Adipose tissue (tissue), 3 donors: ENCODE measurements around the gene IL10. TPM values are rescaled to one million over a fixed set of nuclear protein-coding genes. Genes with fewer than 3 reads are reported as not detected.

Experiments used
- H3K27ac ChIP-seq: one replicate; pipeline ENCODE4 v1.5.1; 2013; ENCODE audit warnings: low read depth, low read length
- WGBS, 3 donors: extraction: QIAGEN DNeasy Blood & Tissue Kit; methylation state at CpG; one replicate each; pipeline ENCODE4 v1.1.7; 2013; 5-methylcytosine and 5-hydroxymethylcytosine counted together
- polyA plus RNA-seq, 3 donors: library from polyadenylated mRNA; stranded (reverse); fragments of 200-250 nt; gene quantifications; one replicate each; pipeline ENCODE4 v1.2.3, GENCODE V29; 2013
- donor health status: healthy with polysubstance abuse.
- donor health status: Bipolar disorder and iron deficiency.
- donor health status: healthy.

IL10 gene
- polyA plus RNA-seq, 3 donors = 0.77 to 15.1 (median 7.0) TPM

DNA sequence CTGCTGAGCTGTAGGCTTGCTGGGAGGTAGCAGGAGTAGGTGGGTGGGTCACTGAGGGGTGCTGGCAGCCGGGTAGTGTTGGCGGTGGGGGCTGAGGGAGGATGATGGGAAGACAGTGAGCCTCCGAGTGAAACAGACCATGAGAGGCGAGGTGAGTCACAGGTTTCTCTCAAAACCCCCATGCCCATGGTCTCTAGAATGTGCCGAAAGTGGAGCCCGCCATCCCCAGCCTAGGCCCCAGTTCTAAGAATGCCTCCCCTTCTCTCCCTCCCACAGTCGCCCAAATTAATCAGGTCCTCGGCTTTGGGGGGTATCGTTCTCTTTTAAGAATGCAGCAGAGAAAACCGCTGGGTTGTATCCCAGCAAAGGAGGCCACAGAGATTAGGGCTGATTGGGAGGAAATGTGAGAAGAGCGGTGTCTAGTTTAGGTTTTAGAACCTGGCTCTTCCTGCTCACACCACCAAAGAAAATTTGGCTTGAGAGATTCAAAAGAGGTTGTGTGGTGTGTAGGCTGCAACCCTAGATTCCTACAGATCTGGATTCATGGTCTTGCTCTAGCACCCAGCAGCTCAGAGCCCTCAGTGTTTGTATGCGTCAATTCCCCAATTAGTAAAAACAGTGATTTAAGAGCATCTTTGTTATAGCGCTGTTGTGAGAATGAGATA, 29.4 kb downstream of the IL10 start:
- 72 to 76% (median 74%) methylated on average over 13 of the region's 13 CpGs for whole genome bisulfite sequencing, 3 donors
- H3K27ac ChIP-seq = no peak overlapping the region

GRCh38 chr1:206741142-206741701, 31.1 kb downstream of the IL10 start:
- H3K27ac ChIP-seq = no peak overlapping the region
- 91 to 95% (median 91%) methylated on average over 6 of the region's 6 CpGs for WGBS, 3 donors

DNA sequence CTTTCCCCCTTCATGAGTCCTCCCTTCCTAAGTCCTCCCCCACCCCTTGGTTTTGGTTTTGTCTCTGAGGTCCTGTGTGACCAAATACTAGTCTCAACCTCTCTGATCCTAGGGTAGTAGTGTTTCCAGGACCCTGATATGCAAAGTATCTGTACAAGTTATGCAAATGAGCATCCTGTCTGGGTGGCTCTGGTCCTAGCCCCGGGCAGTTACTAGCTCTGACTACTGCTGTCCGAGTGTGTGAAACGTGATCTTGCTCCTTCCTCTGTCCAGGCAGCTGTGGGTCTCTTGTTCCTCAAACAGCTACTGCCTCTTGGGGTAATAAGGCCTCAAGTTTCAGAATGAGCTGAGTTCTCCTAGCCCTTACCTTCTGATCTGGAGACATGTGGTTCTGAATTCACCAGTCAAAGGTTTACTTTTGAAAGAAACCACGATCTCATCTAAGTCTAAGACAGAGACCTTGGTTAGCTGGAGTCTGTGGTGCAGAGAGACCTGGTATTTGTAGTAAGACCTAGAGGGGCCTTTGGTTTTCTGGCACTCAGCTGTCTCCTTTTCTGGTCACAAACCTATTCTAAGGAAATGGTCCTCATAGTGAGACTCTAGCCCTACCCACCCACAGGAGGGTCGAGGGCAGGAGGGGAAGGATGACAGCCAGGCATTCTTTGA, 32.8 kb downstream of the IL10 start:
- 28 to 52% (median 33%) methylated on average over 5 of the region's 5 CpGs for WGBS, 3 donors
- no peak overlapping the region for H3K27ac ChIP-seq

- 52 to 66% (median 56%) methylated on average over 3 of the region's 3 CpGs for WGBS, 3 donors
- H3K27ac ChIP-seq = no peak overlapping the region
Measured at GRCh38 chr1:206738370-206739366, 33.6 kb downstream of the IL10 start.

GRCh38 chr1:206737729-206738201, 34.5 kb downstream of the IL10 start:
- no peak overlapping the region for H3K27ac ChIP-seq
- 37 to 48% (median 42%) methylated on average over 3 of the region's 3 CpGs for WGBS, 3 donors

DNA sequence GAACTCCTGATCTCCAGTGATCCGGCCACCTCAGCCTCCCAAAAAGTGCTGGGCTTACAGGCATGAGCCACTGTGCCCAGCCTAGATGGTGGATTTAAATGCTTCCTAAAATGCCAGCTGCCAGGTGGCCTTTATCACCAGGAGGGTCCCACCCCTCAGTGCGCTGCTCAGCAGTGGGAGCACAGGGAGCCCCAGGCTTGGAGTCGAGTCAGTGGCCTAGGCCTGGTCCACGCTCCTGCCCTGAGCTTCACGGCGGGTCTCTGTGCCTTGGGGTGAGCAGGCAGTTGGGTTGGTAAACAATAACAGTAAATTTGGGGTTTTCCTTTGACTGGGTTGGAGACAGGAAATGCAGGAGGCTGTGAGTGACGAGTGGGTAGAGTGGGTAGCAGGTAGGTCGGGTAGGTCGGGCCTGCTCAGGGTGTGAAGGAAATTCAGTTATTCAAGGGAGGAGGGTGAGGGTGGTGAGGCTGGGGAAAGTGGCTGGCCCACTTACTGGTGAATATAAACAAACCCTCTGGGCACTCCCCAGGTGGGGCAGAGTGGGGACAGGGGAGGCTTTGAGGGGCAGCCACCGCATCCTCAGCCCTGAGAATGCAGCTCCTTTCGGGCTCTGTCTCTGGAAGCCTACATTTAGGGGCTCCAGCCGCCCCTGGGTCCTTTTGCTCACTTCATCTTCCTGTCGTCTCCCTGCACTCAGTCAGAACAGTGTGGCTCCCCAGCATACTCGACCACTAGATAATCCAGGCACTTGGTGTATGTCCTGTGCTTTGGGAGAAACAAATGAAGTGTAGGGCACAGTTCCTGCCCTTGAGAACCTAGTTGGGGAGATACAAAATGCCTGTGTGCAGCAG, 35.2 kb downstream of the IL10 start:
- H3K27ac ChIP-seq = no peak overlapping the region
- 79 to 90% (median 80%) methylated on average over 14 of the region's 14 CpGs for WGBS, 3 donors

- no peak overlapping the region for H3K27ac ChIP-seq
- 57 to 83% (median 72%) methylated on average over 5 of the region's 5 CpGs for WGBS, 3 donors
Measured at GRCh38 chr1:206735553-206736031, 36.7 kb downstream of the IL10 start.

- WGBS, 3 donors = 67 to 80% (median 76%) methylated on average over 9 of the region's 9 CpGs
- no peak overlapping the region for H3K27ac ChIP-seq
Measured at GRCh38 chr1:206734499-206735142, 37.7 kb downstream of the IL10 start.

- 80 to 87% (median 83%) methylated on average over 10 to 11 of the region's 11 CpGs for WGBS, 3 donors
- no peak overlapping the region for H3K27ac ChIP-seq
Measured at GRCh38 chr1:206732992-206733391, 39.3 kb downstream of the IL10 start.

GRCh38 chr1:206732508-206732907, 39.8 kb downstream of the IL10 start:
- WGBS, 3 donors = 90% methylated on average over 11 of the region's 11 CpGs
- no peak overlapping the region for H3K27ac ChIP-seq

- 82 to 96% (median 87%) methylated on average over 3 of the region's 3 CpGs for whole genome bisulfite sequencing, 3 donors
- H3K27ac ChIP-seq = no peak overlapping the region
Measured at GRCh38 chr1:206729507-206729906, 42.8 kb downstream of the IL10 start.

DNA sequence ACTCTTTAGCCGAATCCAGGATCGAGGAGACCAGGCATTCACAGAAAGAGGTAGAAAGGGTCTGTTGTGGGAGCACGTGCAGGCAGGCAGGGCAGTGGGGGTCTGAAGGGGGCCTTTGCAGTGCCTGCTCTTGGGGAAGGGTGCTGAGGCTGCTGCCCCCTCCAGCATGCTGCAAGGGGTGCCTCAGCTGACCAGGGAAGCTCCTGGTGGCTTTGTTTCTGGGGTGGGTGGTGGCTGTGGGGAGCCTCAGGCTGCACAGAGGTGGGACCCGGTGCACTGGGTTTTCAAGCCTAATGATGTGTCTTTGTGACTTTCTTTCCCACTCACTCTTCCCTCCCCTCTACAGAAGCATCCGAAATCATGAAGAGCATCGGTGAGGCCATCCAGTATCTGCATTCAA, 43.2 kb downstream of the IL10 start:
- no peak overlapping the region for H3K27ac ChIP-seq
- 90 to 96% (median 93%) methylated on average over 6 of the region's 6 CpGs for WGBS, 3 donors

GRCh38 chr1:206728697-206728987, 43.7 kb downstream of the IL10 start:
- WGBS, 3 donors = 48 to 71% (median 48%) methylated on average over 9 of the region's 9 CpGs
- H3K27ac ChIP-seq = no peak overlapping the region

DNA sequence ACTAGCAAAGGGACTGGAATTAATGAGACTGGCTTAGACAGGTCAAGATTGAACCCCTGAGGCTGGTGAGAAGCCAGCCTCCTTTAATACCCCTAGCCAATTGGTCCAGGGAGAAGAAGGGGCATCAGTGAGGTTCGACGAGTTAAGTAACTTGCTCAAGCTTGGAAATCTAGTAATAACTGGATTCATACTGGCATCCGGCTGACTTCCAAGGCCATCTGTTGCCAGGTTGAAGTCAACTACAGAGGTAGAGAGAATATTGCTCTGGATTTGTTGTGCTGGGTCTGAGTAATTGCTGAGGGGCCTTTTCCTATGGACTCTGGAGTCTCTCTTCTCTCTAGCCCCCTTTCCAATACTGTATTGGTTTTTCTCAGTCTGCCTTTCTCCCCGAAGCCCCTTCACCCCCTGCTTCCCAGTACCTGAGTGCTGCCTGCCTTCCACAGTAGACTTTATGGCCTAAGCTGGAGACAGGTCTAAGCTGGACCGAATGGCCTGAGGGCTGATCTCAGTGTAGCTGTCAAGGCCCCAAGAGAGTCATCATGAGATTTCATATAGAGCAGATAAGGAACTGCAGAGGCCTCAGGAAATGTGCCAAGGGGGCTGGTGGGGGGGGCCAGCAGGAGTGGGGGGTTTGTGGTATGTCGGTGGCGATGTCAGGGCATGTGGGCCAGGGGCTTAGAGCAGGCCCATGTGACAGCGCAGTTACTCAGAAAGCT, 44.2 kb downstream of the IL10 start:
- 61 to 81% (median 63%) methylated on average over 8 of the region's 8 CpGs for WGBS, 3 donors
- no peak overlapping the region for H3K27ac ChIP-seq

DNA sequence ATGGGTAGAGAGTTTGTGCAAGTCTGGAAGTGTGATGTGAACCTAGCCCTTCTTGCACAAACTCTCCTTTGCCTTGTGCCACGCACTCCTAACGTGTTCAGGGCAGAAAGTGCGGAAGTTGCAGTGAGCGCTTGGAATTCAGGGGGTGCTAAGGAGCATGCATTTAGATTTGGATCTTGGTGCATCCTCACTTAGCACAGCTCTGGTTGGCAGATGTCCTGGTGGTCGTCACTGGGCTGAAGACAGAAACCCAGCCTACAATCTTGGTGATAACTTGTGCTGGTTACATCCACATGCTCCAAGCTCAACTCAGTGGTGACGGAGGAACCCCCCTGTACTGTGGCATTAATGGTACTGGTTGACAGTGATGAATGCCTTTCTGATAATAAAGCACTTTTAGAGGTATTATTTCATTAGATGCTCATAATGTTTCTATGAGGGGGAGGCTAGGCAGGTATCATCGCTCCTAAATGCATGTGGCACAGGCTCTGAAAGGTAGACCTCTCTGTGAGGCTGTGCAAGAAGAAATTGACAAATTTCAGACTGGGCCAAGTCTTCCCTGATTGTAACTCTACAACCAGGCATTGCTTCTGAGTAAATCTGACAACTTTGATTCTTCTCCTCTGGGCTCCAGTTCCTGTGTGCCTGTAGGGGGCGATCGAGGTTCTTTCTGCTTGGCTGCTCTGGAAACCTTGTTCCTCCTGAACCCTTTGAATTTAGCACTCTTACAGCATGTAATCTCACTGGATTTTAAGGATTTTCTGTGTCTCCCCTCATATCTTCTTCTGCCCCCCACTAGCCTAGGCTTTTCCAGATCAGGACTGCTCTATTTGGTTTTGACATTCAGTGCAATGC, 47.0 kb downstream of the IL10 start:
- WGBS, 3 donors = 62 to 75% (median 74%) methylated on average over 9 of the region's 9 CpGs
- no peak overlapping the region for H3K27ac ChIP-seq
